GM23248 (cell line): ENCODE results near the gene C2orf42. TPM values are rescaled to one million over a fixed set of nuclear protein-coding genes. Genes with fewer than 3 reads are reported as not detected.

ENCODE experiments used
- DNase-seq: peaks from one replicate; pipeline ENCODE4 v3.0.0-alpha.2; 2015
- H2AFZ ChIP-seq: fragments of 200-600 bp; sonication (generic); 2 replicates; pipeline ENCODE4 v1.6.1; 2016; ENCODE audit warnings: antibody characterized with exemption
- H3F3A ChIP-seq: fragments of 200-600 bp; sonication (generic); 2 replicates; pipeline ENCODE4 v1.6.1; 2016; ENCODE audit warnings: mild to moderate bottlenecking, antibody characterized with exemption, mixed run types; ENCODE audit not compliant: insufficient read depth
- H3K27ac ChIP-seq: fragments of 200-600 bp; sonication (generic); 2 replicates; pipeline ENCODE4 v1.5.1; 2016; ENCODE audit warnings: mild to moderate bottlenecking
- H3K27me3 ChIP-seq: fragments of 200-600 bp; sonication (generic); replicated peaks from 2 replicates; pipeline ENCODE4 v1.6.1; 2016; ENCODE audit warnings: mild to moderate bottlenecking; ENCODE audit not compliant: insufficient read depth
- H3K36me3 ChIP-seq: fragments of 200-600 bp; sonication (generic); 2 replicates; pipeline ENCODE4 v1.6.1; 2016; ENCODE audit warnings: low read depth, mild to moderate bottlenecking
- H3K4me1 ChIP-seq: fragments of 200-600 bp; sonication (generic); 2 replicates; pipeline ENCODE4 v1.6.1; 2016; ENCODE audit warnings: mild to moderate bottlenecking; ENCODE audit not compliant: insufficient read depth
- H3K4me2 ChIP-seq: fragments of 200-600 bp; sonication (generic); one replicate; pipeline ENCODE4 v1.6.1; 2016; ENCODE audit warnings: mild to moderate bottlenecking; ENCODE audit not compliant: unreplicated experiment
- H3K4me3 ChIP-seq: fragments of 200-600 bp; sonication (generic); 2 replicates; pipeline ENCODE4 v1.5.1; 2016; ENCODE audit warnings: mild to moderate bottlenecking
- H3K79me2 ChIP-seq: fragments of 200-600 bp; sonication (generic); 2 replicates; pipeline ENCODE4 v1.6.1; 2016; ENCODE audit warnings: mild to moderate bottlenecking; ENCODE audit not compliant: insufficient read depth
- H3K9ac ChIP-seq: fragments of 200-600 bp; sonication (generic); 2 replicates; pipeline ENCODE4 v1.6.1; 2016; ENCODE audit warnings: mild to moderate bottlenecking
- H3K9me2 ChIP-seq: fragments of 200-600 bp; sonication (generic); 2 replicates; pipeline ENCODE4 v1.6.1; 2016; ENCODE audit warnings: mixed run types, mild to moderate bottlenecking, moderate library complexity; ENCODE audit not compliant: insufficient read depth
- H3K9me3 ChIP-seq: fragments of 200-600 bp; sonication (generic); one replicate; pipeline ENCODE4 v1.6.1; 2017; ENCODE audit warnings: low read depth
- H4K20me1 ChIP-seq: fragments of 200-600 bp; sonication (generic); 2 replicates; pipeline ENCODE4 v1.6.0; 2016; ENCODE audit not compliant: insufficient read depth
- EZH2 ChIP-seq: fragments of 200-600 bp; sonication (generic); IDR thresholded peaks from 2 replicates; pipeline ENCODE4 v1.6.1; 2018; ENCODE audit warnings: antibody characterized with exemption, mild to moderate bottlenecking; ENCODE audit not compliant: insufficient read depth, poor library complexity, severe bottlenecking
- EZH2phosphoT487 ChIP-seq: fragments of 200-600 bp; sonication (generic); IDR thresholded peaks from 2 replicates; pipeline ENCODE4 v1.6.1; 2018; ENCODE audit warnings: antibody characterized with exemption, moderate library complexity, mild to moderate bottlenecking, low read depth; ENCODE audit not compliant: insufficient read depth
- WGBS, 2 experiments: methylation state at CpG; one replicate each; pipeline ENCODE4 v1.1.6; 2015 to 2017; ENCODE audit warnings: low lambda C conversion rate in 2 of 2, low coverage in 1 of 2; ENCODE audit errors: missing lambda C conversion rate in 2 of 2; 5-methylcytosine and 5-hydroxymethylcytosine counted together
- in situ Hi-C: fragments of 300-500 bp; cut with MboI; formaldehyde crosslinking; loops from 2 replicates; pipeline ENCODE4 v1.15.0; 2020
- polyA plus RNA-seq: library from polyadenylated mRNA; unstranded; fragments of >200 nt; fragmentation: Nextera tagmentation; extraction: Ambion mirVana; gene quantifications from 2 replicates; pipeline ENCODE4 v1.2.1, GENCODE V29; 2016
- total RNA-seq: library from RNA; depleted of rRNA; stranded (reverse); fragments of >200 nt; shearing (Covaris generic); gene quantifications from 2 replicates; pipeline ENCODE4 v1.2.3, GENCODE V29; 2014

C2orf42 gene
- total and polyA plus RNA-seq, 2 experiments from 2014 or later = 15.7 to 23.2 TPM

DNA sequence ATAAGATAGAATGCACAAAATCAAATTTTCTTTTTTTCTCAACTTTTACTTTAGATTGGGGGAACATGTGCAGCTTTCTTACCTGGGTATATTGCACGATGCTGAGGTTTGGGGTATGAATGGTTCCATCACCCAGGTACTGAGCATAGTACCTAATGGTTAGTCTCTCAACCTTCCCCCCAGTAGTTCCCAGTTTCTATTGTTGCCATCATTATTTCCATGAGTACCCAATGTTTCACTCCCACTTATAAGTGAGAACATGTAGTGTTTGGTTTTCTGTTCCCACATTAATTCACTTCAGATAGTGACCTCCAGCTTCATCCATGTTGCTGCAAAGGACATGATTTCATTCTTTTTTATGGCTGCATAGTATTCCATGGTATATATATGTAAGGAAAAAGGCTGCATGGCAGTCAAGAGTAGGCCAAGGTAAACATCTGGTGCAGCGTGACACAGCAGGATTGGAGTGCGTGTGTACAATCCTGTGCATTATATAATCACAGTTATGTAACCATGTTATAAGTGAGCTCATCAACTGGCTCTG lies 10.5 kb upstream of the C2orf42 start:
- no peaks in the 10 kb centered on the region for H3K79me2 ChIP-seq
- in situ Hi-C loops = no loop called here
- no peaks in the 10 kb centered on the region for H3F3A ChIP-seq
- TF ChIP-seq EZH2 = no peak
- TF ChIP-seq EZH2phosphoT487 = no peak
- 84% methylated on average over 3 of the region's 3 CpGs for WGBS, 2 experiments
- H3K4me1 ChIP-seq = no peaks in the 10 kb centered on the region
- H3K36me3 ChIP-seq = no peaks in the 10 kb centered on the region
- no peak for DNase-seq
- no peak overlapping the region for H3K27ac ChIP-seq
- H3K4me2 ChIP-seq = no peak overlapping the region
- H4K20me1 ChIP-seq = no peaks in the 10 kb centered on the region
- H3K4me3 ChIP-seq = no peak overlapping the region
- no peaks in the 10 kb centered on the region for H3K9me3 ChIP-seq
- H3K27me3 ChIP-seq = no peaks in the 10 kb centered on the region
- H3K9ac ChIP-seq = no peak overlapping the region
- H2AFZ ChIP-seq = no peak overlapping the region
- no peaks in the 10 kb centered on the region for H3K9me2 ChIP-seq

- WGBS, 2 experiments = 63 to 69% methylated on average over 4 of the region's 4 CpGs
- no peaks in the 10 kb centered on the region for H3F3A ChIP-seq
- H3K79me2 ChIP-seq = no peaks in the 10 kb centered on the region
- H3K4me1 ChIP-seq = no peaks in the 10 kb centered on the region
- TF ChIP-seq EZH2phosphoT487 (no peak), EZH2 (no peak)
- no peak overlapping the region for H2AFZ ChIP-seq
- H3K9me3 ChIP-seq = no peaks in the 10 kb centered on the region
- no peak overlapping the region for H3K27ac ChIP-seq
- DNase-seq = no peak
- no peaks in the 10 kb centered on the region for H3K27me3 ChIP-seq
- H3K4me3 ChIP-seq = no peak overlapping the region
- in situ Hi-C loops = no loop called here
- H3K9me2 ChIP-seq = no peaks in the 10 kb centered on the region
- H3K9ac ChIP-seq = no peak overlapping the region
- H4K20me1 ChIP-seq = no peaks in the 10 kb centered on the region
- no peaks in the 10 kb centered on the region for H3K36me3 ChIP-seq
- no peak overlapping the region for H3K4me2 ChIP-seq
Observed at GRCh38 chr2:70199320-70199864, 8.6 kb upstream of the C2orf42 start.

DNA sequence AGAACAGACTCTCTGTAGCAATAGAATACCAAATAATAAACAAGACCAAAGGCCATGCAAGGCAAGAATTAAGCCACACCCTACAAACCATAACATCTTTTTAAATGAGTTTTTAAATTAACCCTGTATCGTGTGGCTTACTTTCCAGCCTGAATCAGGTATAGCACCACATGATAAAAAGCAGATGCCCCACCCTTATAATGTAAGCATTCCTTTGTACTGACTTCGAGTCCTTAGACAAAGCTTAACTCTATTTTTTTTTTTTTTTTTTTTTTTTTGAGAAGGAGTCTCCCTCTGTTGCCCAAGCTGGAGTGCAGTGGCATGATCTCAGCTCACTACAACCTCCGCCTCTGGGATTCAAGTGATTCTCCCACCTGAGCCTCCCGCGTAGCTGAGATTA lies 1.7 kb upstream of the C2orf42 start:
- Histone ChIP-seq H3K4me2 (no peak overlapping the region), H3F3A (peaks cover 14% of the 10 kb centered on the region; the same call in 1 of the 2 replicates), H3K9me3 (no peaks in the 10 kb centered on the region), H3K9ac (no peak overlapping the region), H3K9me2 (no peaks in the 10 kb centered on the region), H3K27me3 (no peaks in the 10 kb centered on the region), H3K36me3 (no peaks in the 10 kb centered on the region), H4K20me1 (no peaks in the 10 kb centered on the region), H3K4me3 (no peak overlapping the region), H3K27ac (no peak overlapping the region), H3K4me1 (peaks cover 3% of the 10 kb centered on the region; the same call in 1 of the 2 replicates), H2AFZ (peak overlapping the region; percentile 44; the same call in 1 of the 2 replicates), H3K79me2 (peaks cover 25% of the 10 kb centered on the region)
- TF ChIP-seq EZH2phosphoT487 = no peak
- TF ChIP-seq EZH2 = no peak
- in situ Hi-C loops = no loop called here
- WGBS, 2 experiments = 82 to 88% methylated on average over 5 of the region's 5 CpGs
- DNase-seq = no peak

- peak overlapping the region; percentile 95 for H3K4me2 ChIP-seq
- peak overlapping the region; percentile 94 for H3K27ac ChIP-seq
- peaks cover 31% of the 10 kb centered on the region for H3K79me2 ChIP-seq
- DNase-seq = no peak
- 67 to 69% methylated on average over 13 of the region's 13 CpGs for WGBS, 2 experiments
- peak overlapping the region; percentile 96 for H2AFZ ChIP-seq
- no peak for TF ChIP-seq EZH2phosphoT487
- no peak for TF ChIP-seq EZH2
- no peaks in the 10 kb centered on the region for H3K36me3 ChIP-seq
- H3K4me3 ChIP-seq = peak overlapping the region; percentile 81
- H3K9me3 ChIP-seq = no peaks in the 10 kb centered on the region
- peaks cover 3% of the 10 kb centered on the region; the same call in 1 of the 2 replicates for H3K4me1 ChIP-seq
- peak overlapping the region; percentile 95 for H3K9ac ChIP-seq
- no peaks in the 10 kb centered on the region for H3K27me3 ChIP-seq
- no peaks in the 10 kb centered on the region for H3K9me2 ChIP-seq
- in situ Hi-C loops = no loop called here
- no peaks in the 10 kb centered on the region for H4K20me1 ChIP-seq
- H3F3A ChIP-seq = peaks cover 14% of the 10 kb centered on the region; the same call in 1 of the 2 replicates
Observed at GRCh38 chr2:70191244-70191735, 471 bp upstream of the C2orf42 start.
